HCT116 (cell line): ENCODE results near the gene ITPR2. TPM values are rescaled to one million over a fixed set of nuclear protein-coding genes. Genes with fewer than 3 reads are reported as not detected.

Source experiments
- ATAC-seq: fragments of 200-7000 bp; cut with Tn5 transposase; 2 replicates; pipeline ENCODE4 v1.9.1; 2020; ENCODE audit warnings: mild to moderate bottlenecking, moderate library complexity
- BruUV-seq: library from RNA; stranded (reverse); fragments of 400-500 nt; replicated peaks from 2 replicates; lab custom pipeline; 2021; lab: Mats Ljungman, UMichigan
- CTCF ChIA-PET: fragments of 300-600 bp; sonication (Branson Sonifier 250); formaldehyde crosslinking; loops from one replicate; lab custom pipeline; 2021; ENCODE audit warnings: antibody characterized with exemption; lab: Charles Lee
- POLR2A ChIA-PET: fragments of 300-600, 350-600 bp; sonication (Branson Sonifier 250); formaldehyde crosslinking; loops from one replicate; lab custom pipeline; 2021; ENCODE audit warnings: antibody characterized with exemption; lab: Charles Lee
- RAD21 ChIA-PET, 2 experiments: fragments of 300-600 bp; sonication (Branson Sonifier 250); formaldehyde crosslinking; loops; one replicate each; lab custom pipeline; 2023; ENCODE audit warnings: low total read pairs in 2 of 2; ENCODE audit not compliant: uncharacterized antibody in 2 of 2, unreplicated experiment in 2 of 2, low non-redundant PET in 1 of 2; lab: Charles Lee
- DNase-seq: peaks from one replicate; pipeline ENCODE4 v3.0.0-alpha.2; 2010; ENCODE audit warnings: low read depth, low spot score
- H2AFZ ChIP-seq: fragments of 200-600 bp; shearing (Covaris generic), sonication (generic); 2 replicates; pipeline ENCODE4 v1.6.1; 2017; ENCODE audit warnings: low read depth, mixed run types, mixed read lengths, antibody characterized with exemption, low read length; ENCODE audit not compliant: poor library complexity, severe bottlenecking
- H3K27ac ChIP-seq: 2 replicates; pipeline ENCODE4 v1.5.1; 2012; ENCODE audit warnings: low read depth, low read length
- H3K27me3 ChIP-seq: fragments of 200-600 bp; sonication (generic); 2 replicates; pipeline ENCODE4 v1.6.1; 2016; ENCODE audit warnings: mixed run types, low read length, mixed read lengths; ENCODE audit not compliant: insufficient read depth
- H3K36me3 ChIP-seq, 2 experiments: fragments of 200-500 bp in 1 of 2; fragments of 200-600 bp in 1 of 2; sonication (Bioruptor generic) in 1 of 2; sonication (generic) in 1 of 2; 2 replicates each; pipeline versions ENCODE4 v1.5.1 to v1.6.1; 2014 to 2016; ENCODE audit warnings: low read length in 2 of 2, inconsistent platforms in 1 of 2, mixed read lengths in 1 of 2, mixed run types in 1 of 2; ENCODE audit not compliant: insufficient read depth in 2 of 2, control insufficient read depth in 1 of 2
- H3K4me1 ChIP-seq, 2 experiments: fragments of 200-600 bp in 1 of 2; sonication (generic) in 1 of 2; 2 replicates each; pipeline versions ENCODE4 v1.5.1 to v1.6.1; 2012 to 2017; ENCODE audit warnings: low read length in 2 of 2, inconsistent platforms in 1 of 2, mild to moderate bottlenecking in 1 of 2, mixed read lengths in 1 of 2, mixed run types in 1 of 2, moderate library complexity in 1 of 2; ENCODE audit not compliant: insufficient read depth in 2 of 2, control insufficient read depth in 1 of 2
- H3K4me2 ChIP-seq: fragments of 200-600 bp; sonication (generic); 2 replicates; pipeline ENCODE4 v1.6.1; 2017; ENCODE audit warnings: mixed run types, low read length, mixed read lengths
- H3K4me3 ChIP-seq, 2 experiments: fragments of 200-600 bp in 1 of 2; sonication (generic) in 1 of 2; replicated peaks in 1 of 2; 2 replicates each; pipeline ENCODE4 v1.5.1; 2011 to 2016; ENCODE audit warnings: low read length in 2 of 2, control low read depth in 1 of 2, low read depth in 1 of 2, mild to moderate bottlenecking in 1 of 2, mixed read lengths in 1 of 2, mixed run types in 1 of 2
- H3K79me2 ChIP-seq: fragments of 200-600 bp; sonication (generic); 2 replicates; pipeline ENCODE4 v1.6.1; 2017; ENCODE audit warnings: mild to moderate bottlenecking, mixed run types, low read length, moderate library complexity, mixed read lengths; ENCODE audit not compliant: insufficient read depth
- H3K9ac ChIP-seq: fragments of 200-600 bp; sonication (generic); 2 replicates; pipeline ENCODE4 v1.6.1; 2016; ENCODE audit warnings: low read length, mixed read lengths
- H3K9me2 ChIP-seq: fragments of 200-600 bp; sonication (generic), shearing (Covaris generic); 2 replicates; pipeline ENCODE4 v1.6.1; 2017; ENCODE audit warnings: mixed run types, mild to moderate bottlenecking, moderate library complexity; ENCODE audit not compliant: insufficient read depth
- H3K9me3 ChIP-seq, 2 experiments: fragments of 200-500 bp in 1 of 2; fragments of 200-600 bp in 1 of 2; sonication (Bioruptor generic) in 1 of 2; sonication (generic) in 1 of 2; 2 replicates each; pipeline ENCODE4 v1.6.1; 2014 to 2017; ENCODE audit warnings: low read length in 2 of 2, mixed read lengths in 2 of 2, inconsistent platforms in 1 of 2, low read depth in 1 of 2, mild to moderate bottlenecking in 1 of 2, mixed run types in 1 of 2, moderate library complexity in 1 of 2; ENCODE audit not compliant: control insufficient read depth in 1 of 2, insufficient read depth in 1 of 2
- H4K20me1 ChIP-seq: fragments of 200-600 bp; sonication (generic), shearing (Covaris generic); 2 replicates; pipeline ENCODE4 v1.6.1; 2017; ENCODE audit warnings: mixed run types, mild to moderate bottlenecking, moderate library complexity; ENCODE audit not compliant: insufficient read depth
- CBX3 ChIP-seq: IDR thresholded peaks from 2 replicates; pipeline ENCODE4 v1.6.1; 2012; ENCODE audit warnings: low read depth
- CEBPB ChIP-seq: IDR thresholded peaks from 2 replicates; pipeline ENCODE4 v1.6.1; 2012; ENCODE audit warnings: low read depth
- EGR1 ChIP-seq: IDR thresholded peaks from 2 replicates; pipeline ENCODE4 v1.6.1; 2012; ENCODE audit warnings: low read depth
- ELF1 ChIP-seq: IDR thresholded peaks from 2 replicates; pipeline ENCODE4 v1.6.1; 2012; ENCODE audit warnings: low read depth, borderline replicate concordance
- EZH2 ChIP-seq: fragments of 200-600 bp; sonication (generic); IDR thresholded peaks from 2 replicates; pipeline ENCODE4 v1.6.1; 2017; ENCODE audit warnings: antibody characterized with exemption, mixed run types
- EZH2phosphoT487 ChIP-seq: fragments of 200-600 bp; IDR thresholded peaks from 2 replicates; pipeline ENCODE4 v1.6.1; 2018; ENCODE audit warnings: antibody characterized with exemption, borderline replicate concordance
- FOSL1 ChIP-seq: IDR thresholded peaks from 2 replicates; pipeline ENCODE4 v1.6.1; 2012; ENCODE audit warnings: low read depth
- JUND ChIP-seq: IDR thresholded peaks from 2 replicates; pipeline ENCODE4 v1.6.1; 2012
- POLR2A ChIP-seq: IDR thresholded peaks from 2 replicates; pipeline ENCODE4 v1.7.0; 2011; ENCODE audit warnings: borderline replicate concordance; ENCODE audit not compliant: insufficient read depth, insufficient read length; ENCODE audit errors: extremely low read depth
- POLR2AphosphoS5 ChIP-seq: IDR thresholded peaks from 2 replicates; pipeline ENCODE4 v1.6.1; 2011; ENCODE audit warnings: mild to moderate bottlenecking, low read depth, low read length, moderate library complexity
- SIN3A ChIP-seq: IDR thresholded peaks from 2 replicates; pipeline ENCODE4 v1.6.1; 2012; ENCODE audit warnings: low read depth
- SRF ChIP-seq: IDR thresholded peaks from 2 replicates; pipeline ENCODE4 v1.6.1; 2012; ENCODE audit warnings: low read depth
- YY1 ChIP-seq: IDR thresholded peaks from 2 replicates; pipeline ENCODE4 v1.6.1; 2011; ENCODE audit warnings: low read length, low read depth, moderate library complexity, mild to moderate bottlenecking; ENCODE audit not compliant: insufficient replicate concordance; ENCODE audit errors: extremely low read depth
- ZFX ChIP-seq: fragments of 450-650 bp; IDR thresholded peaks from 2 replicates; pipeline ENCODE4 v1.6.1; 2017
- ZNF274 ChIP-seq: fragments of 200-500 bp; sonication (Bioruptor generic); IDR thresholded peaks from 2 replicates; pipeline ENCODE4 v1.6.1; 2014; ENCODE audit warnings: mild to moderate bottlenecking, low read depth, low read length, inconsistent platforms
- intact Hi-C: fragments of 100-400 bp; cut with micrococcal nuclease; formaldehyde crosslinking; loops from 2 replicates; pipeline ENCODE4 v1.10.0; 2022
- total RNA-seq: library from RNA; stranded (reverse); gene quantifications from one replicate; pipeline ENCODE4 v1.2.1, GENCODE V29; 2021; ENCODE audit not compliant: unreplicated experiment
- TF ChIP-seq, protein P1 (sequence below): IDR thresholded peaks from 2 replicates; pipeline ENCODE4 v1.6.1; 2012
- TF ChIP-seq, protein P2 (sequence below): IDR thresholded peaks from 2 replicates; pipeline ENCODE4 v1.6.1; 2012
- TF ChIP-seq, protein P3 (sequence below): IDR thresholded peaks from 2 replicates; pipeline ENCODE4 v1.6.1; 2011; ENCODE audit warnings: mild to moderate bottlenecking, low read length, moderate library complexity; ENCODE audit not compliant: insufficient replicate concordance; ENCODE audit errors: extremely low read depth
- TF ChIP-seq, protein P4 (sequence below), 3 experiments: fragments of 200-600 bp in 1 of 3; sonication (generic) in 1 of 3; IDR thresholded peaks in 2 of 3; conservative IDR thresholded peaks in 1 of 3; 2 replicates each; pipeline ENCODE4 v1.5.1; 2012 to 2017; ENCODE audit warnings: low read depth in 2 of 3, low read length in 2 of 3, antibody characterized with exemption in 1 of 3, borderline replicate concordance in 1 of 3, control low read depth in 1 of 3, mild to moderate bottlenecking in 1 of 3, mixed read lengths in 1 of 3, mixed run types in 1 of 3, moderate library complexity in 1 of 3; ENCODE audit not compliant: insufficient read depth in 1 of 3
- TF ChIP-seq, protein P5 (sequence below): IDR thresholded peaks from 2 replicates; pipeline ENCODE4 v1.6.1; 2012; ENCODE audit warnings: low read depth

ITPR2 gene
- total RNA-seq, 1 experiment from 2014 or later = 6.5 TPM

DNA sequence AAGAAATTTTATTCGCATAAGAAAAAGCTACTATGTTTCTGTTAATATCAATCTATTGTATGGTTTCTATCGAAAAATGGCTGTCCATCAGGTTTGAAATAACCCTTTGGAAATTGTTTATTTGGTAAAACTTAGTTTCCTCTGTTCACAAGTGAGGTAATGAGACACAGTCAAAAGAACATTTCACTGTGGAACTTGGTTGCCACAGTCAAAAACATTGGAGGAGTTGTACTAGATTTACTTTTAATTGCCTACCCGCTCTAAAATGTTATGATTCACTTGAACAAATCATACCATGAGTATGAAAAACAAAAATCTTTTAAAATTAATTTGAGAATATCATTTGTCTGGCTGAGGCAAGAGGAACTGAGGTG, 46.5 kb downstream of the ITPR2 start:
- ATAC-seq (no peak), DNase-seq (no peak)
- RAD21 ChIA-PET = no interaction called here
- no peak overlapping the region for H2AFZ ChIP-seq
- BruUV-seq = no TSS peak
- no peaks in the 10 kb centered on the region for H3K27me3 ChIP-seq
- no peak overlapping the region for H3K4me2 ChIP-seq
- no peaks in the 10 kb centered on the region for H3K36me3 ChIP-seq
- no peaks in the 10 kb centered on the region for H3K79me2 ChIP-seq
- CTCF ChIA-PET = interaction anchor here (1.3 kb wide), 1 partner anchor 230 kb away, joined by 3 read pairs; no protein-coding TSS in a partner anchor
- H3K4me1 ChIP-seq = no peaks in the 10 kb centered on the region; a peak in 1 of 4 replicates
- TF ChIP-seq, protein P1, sequence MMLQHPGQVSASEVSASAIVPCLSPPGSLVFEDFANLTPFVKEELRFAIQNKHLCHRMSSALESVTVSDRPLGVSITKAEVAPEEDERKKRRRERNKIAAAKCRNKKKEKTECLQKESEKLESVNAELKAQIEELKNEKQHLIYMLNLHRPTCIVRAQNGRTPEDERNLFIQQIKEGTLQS = no peak
- TF ChIP-seq, protein P2, sequence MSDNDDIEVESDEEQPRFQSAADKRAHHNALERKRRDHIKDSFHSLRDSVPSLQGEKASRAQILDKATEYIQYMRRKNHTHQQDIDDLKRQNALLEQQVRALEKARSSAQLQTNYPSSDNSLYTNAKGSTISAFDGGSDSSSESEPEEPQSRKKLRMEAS = no peak
- TF ChIP-seq SIN3A (no peak), POLR2AphosphoS5 (no peak), ZNF274 (no peak), EZH2phosphoT487 (no peak), CEBPB (no peak), EGR1 (no peak), YY1 (no peak), ZFX (no peak), JUND (no peak), ELF1 (no peak), CBX3 (no peak), FOSL1 (no peak), POLR2A (no peak), EZH2 (no peak), SRF (no peak)
- TF ChIP-seq, protein P3, sequence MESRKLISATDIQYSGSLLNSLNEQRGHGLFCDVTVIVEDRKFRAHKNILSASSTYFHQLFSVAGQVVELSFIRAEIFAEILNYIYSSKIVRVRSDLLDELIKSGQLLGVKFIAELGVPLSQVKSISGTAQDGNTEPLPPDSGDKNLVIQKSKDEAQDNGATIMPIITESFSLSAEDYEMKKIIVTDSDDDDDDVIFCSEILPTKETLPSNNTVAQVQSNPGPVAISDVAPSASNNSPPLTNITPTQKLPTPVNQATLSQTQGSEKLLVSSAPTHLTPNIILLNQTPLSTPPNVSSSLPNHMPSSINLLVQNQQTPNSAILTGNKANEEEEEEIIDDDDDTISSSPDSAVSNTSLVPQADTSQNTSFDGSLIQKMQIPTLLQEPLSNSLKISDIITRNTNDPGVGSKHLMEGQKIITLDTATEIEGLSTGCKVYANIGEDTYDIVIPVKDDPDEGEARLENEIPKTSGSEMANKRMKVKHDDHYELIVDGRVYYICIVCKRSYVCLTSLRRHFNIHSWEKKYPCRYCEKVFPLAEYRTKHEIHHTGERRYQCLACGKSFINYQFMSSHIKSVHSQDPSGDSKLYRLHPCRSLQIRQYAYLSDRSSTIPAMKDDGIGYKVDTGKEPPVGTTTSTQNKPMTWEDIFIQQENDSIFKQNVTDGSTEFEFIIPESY = no peak
- TF ChIP-seq, protein P4, sequence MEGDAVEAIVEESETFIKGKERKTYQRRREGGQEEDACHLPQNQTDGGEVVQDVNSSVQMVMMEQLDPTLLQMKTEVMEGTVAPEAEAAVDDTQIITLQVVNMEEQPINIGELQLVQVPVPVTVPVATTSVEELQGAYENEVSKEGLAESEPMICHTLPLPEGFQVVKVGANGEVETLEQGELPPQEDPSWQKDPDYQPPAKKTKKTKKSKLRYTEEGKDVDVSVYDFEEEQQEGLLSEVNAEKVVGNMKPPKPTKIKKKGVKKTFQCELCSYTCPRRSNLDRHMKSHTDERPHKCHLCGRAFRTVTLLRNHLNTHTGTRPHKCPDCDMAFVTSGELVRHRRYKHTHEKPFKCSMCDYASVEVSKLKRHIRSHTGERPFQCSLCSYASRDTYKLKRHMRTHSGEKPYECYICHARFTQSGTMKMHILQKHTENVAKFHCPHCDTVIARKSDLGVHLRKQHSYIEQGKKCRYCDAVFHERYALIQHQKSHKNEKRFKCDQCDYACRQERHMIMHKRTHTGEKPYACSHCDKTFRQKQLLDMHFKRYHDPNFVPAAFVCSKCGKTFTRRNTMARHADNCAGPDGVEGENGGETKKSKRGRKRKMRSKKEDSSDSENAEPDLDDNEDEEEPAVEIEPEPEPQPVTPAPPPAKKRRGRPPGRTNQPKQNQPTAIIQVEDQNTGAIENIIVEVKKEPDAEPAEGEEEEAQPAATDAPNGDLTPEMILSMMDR (IDR thresholded peaks at IDR 0.05 in 2 of 3, conservative IDR thresholded peaks at IDR 0.05 in 1 of 3; ENCODE audit: borderline replicate concordance in 1 of 3, insufficient read depth in 1 of 3, low read depth in 2 of 3, low read length in 2 of 3) = no peak
- TF ChIP-seq, protein P5, sequence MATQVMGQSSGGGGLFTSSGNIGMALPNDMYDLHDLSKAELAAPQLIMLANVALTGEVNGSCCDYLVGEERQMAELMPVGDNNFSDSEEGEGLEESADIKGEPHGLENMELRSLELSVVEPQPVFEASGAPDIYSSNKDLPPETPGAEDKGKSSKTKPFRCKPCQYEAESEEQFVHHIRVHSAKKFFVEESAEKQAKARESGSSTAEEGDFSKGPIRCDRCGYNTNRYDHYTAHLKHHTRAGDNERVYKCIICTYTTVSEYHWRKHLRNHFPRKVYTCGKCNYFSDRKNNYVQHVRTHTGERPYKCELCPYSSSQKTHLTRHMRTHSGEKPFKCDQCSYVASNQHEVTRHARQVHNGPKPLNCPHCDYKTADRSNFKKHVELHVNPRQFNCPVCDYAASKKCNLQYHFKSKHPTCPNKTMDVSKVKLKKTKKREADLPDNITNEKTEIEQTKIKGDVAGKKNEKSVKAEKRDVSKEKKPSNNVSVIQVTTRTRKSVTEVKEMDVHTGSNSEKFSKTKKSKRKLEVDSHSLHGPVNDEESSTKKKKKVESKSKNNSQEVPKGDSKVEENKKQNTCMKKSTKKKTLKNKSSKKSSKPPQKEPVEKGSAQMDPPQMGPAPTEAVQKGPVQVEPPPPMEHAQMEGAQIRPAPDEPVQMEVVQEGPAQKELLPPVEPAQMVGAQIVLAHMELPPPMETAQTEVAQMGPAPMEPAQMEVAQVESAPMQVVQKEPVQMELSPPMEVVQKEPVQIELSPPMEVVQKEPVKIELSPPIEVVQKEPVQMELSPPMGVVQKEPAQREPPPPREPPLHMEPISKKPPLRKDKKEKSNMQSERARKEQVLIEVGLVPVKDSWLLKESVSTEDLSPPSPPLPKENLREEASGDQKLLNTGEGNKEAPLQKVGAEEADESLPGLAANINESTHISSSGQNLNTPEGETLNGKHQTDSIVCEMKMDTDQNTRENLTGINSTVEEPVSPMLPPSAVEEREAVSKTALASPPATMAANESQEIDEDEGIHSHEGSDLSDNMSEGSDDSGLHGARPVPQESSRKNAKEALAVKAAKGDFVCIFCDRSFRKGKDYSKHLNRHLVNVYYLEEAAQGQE = no peak
- H3K4me3 ChIP-seq = no peak overlapping the region
- H3K9ac ChIP-seq = no peak overlapping the region
- no peak overlapping the region for H3K27ac ChIP-seq
- POLR2A ChIA-PET = no interaction called here
- no peaks in the 10 kb centered on the region for H3K9me2 ChIP-seq
- intact Hi-C loops = no loop called here
- no peaks in the 10 kb centered on the region for H3K9me3 ChIP-seq
- H4K20me1 ChIP-seq = no peaks in the 10 kb centered on the region
